Peyer's patch (tissue), 4 donors: ENCODE data around the gene TRABD.

Experiments
- POLR2A ChIP-seq, 2 donors: fragments of 450-650 bp; IDR thresholded peaks; one replicate each; pipeline ENCODE4 v1.5.1; 2017; ENCODE audit warnings: antibody characterized with exemption in 2 of 2, mild to moderate bottlenecking in 2 of 2, moderate library complexity in 2 of 2
- TF ChIP-seq, protein P1 (sequence below), 6 experiments: fragments of 450-650 bp in 4 of 6; fragments of 200-600 bp in 2 of 6; sonication (generic) in 1 of 6; IDR thresholded peaks; one replicate each; pipeline ENCODE4 v1.5.1; 2017 to 2019; ENCODE audit warnings: antibody characterized with exemption in 6 of 6, mild to moderate bottlenecking in 3 of 6, moderate library complexity in 1 of 6

- TF ChIP-seq, protein P1, sequence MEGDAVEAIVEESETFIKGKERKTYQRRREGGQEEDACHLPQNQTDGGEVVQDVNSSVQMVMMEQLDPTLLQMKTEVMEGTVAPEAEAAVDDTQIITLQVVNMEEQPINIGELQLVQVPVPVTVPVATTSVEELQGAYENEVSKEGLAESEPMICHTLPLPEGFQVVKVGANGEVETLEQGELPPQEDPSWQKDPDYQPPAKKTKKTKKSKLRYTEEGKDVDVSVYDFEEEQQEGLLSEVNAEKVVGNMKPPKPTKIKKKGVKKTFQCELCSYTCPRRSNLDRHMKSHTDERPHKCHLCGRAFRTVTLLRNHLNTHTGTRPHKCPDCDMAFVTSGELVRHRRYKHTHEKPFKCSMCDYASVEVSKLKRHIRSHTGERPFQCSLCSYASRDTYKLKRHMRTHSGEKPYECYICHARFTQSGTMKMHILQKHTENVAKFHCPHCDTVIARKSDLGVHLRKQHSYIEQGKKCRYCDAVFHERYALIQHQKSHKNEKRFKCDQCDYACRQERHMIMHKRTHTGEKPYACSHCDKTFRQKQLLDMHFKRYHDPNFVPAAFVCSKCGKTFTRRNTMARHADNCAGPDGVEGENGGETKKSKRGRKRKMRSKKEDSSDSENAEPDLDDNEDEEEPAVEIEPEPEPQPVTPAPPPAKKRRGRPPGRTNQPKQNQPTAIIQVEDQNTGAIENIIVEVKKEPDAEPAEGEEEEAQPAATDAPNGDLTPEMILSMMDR (IDR thresholded peaks at IDR 0.05) = peak in 4 of 6 experiments; percentile 55 to 94 (median 82)
- no peak for TF ChIP-seq POLR2A (IDR thresholded peaks at IDR 0.05)
Measured at GRCh38 chr22:50146439-50147238, 39.1 kb upstream of the TRABD start.
